ENCODE measurements around the gene CDKN2AIPNL. TPM values are rescaled to one million over a fixed set of nuclear protein-coding genes. Genes with fewer than 3 reads are reported as not detected.

Gene CDKN2AIPNL
- total RNA-seq, 1 experiment from 2014 or later: 63.0 TPM

- H3K27ac ChIP-seq (ENCODE audit: low read depth, low read length): no peak overlapping the region
- no peaks in the 10 kb centered on the region for H3K79me2 ChIP-seq (ENCODE audit: insufficient read depth, low read length)
- ChIA-PET POLR2A (no interaction called here), CTCF (no interaction called here), RAD21 (ENCODE audit: low non-redundant PET in 1 of 2, low total read pairs in 2 of 2, uncharacterized antibody in 2 of 2, unreplicated experiment in 2 of 2) (no interaction called here)
- intact Hi-C loops (cut with micrococcal nuclease): no loop called here
- no peak overlapping the region for H3K4me2 ChIP-seq (ENCODE audit: low read length)
- no peaks in the 10 kb centered on the region for H3K9me3 ChIP-seq (ENCODE audit: control insufficient read depth in 1 of 2, insufficient read depth in 1 of 2, low read depth in 1 of 2, low read length in 2 of 2)
- H3K36me3 ChIP-seq (ENCODE audit: control insufficient read depth in 1 of 2, insufficient read depth in 2 of 2, low read length in 2 of 2): no peaks in the 10 kb centered on the region
- BruUV-seq (replicated peaks): no TSS peak
- no peaks in the 10 kb centered on the region for H3K27me3 ChIP-seq (ENCODE audit: insufficient read depth, low read length)
- H2AFZ ChIP-seq (ENCODE audit: low read depth, low read length, poor library complexity, severe bottlenecking): no peak overlapping the region
- no peak overlapping the region for H3K4me3 ChIP-seq (replicated peaks in 1 of 2; ENCODE audit: low read depth in 1 of 2, low read length in 2 of 2)
- peaks cover 5 to 26% of the 10 kb centered on the region in 2 experiments; a peak in 3 of 4 replicates for H3K4me1 ChIP-seq (ENCODE audit: control insufficient read depth in 1 of 2, insufficient read depth in 2 of 2, low read length in 2 of 2)
- H3K9me2 ChIP-seq (ENCODE audit: insufficient read depth): no peaks in the 10 kb centered on the region
- no peaks in the 10 kb centered on the region for H4K20me1 ChIP-seq (ENCODE audit: insufficient read depth)
- ATAC-seq: peak; percentile 41
- no peak overlapping the region for H3K9ac ChIP-seq (ENCODE audit: low read length)
- TF ChIP-seq, protein P1, sequence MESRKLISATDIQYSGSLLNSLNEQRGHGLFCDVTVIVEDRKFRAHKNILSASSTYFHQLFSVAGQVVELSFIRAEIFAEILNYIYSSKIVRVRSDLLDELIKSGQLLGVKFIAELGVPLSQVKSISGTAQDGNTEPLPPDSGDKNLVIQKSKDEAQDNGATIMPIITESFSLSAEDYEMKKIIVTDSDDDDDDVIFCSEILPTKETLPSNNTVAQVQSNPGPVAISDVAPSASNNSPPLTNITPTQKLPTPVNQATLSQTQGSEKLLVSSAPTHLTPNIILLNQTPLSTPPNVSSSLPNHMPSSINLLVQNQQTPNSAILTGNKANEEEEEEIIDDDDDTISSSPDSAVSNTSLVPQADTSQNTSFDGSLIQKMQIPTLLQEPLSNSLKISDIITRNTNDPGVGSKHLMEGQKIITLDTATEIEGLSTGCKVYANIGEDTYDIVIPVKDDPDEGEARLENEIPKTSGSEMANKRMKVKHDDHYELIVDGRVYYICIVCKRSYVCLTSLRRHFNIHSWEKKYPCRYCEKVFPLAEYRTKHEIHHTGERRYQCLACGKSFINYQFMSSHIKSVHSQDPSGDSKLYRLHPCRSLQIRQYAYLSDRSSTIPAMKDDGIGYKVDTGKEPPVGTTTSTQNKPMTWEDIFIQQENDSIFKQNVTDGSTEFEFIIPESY (IDR thresholded peaks at IDR 0.05; ENCODE audit: extremely low read depth, insufficient replicate concordance, low read length): no peak
- peak; percentile 71 for TF ChIP-seq CEBPB (IDR thresholded peaks at IDR 0.05; ENCODE audit: low read depth)
- peak; percentile 52; the same call in 1 of the 2 replicates for TF ChIP-seq MAX (IDR thresholded peaks at IDR 0.05)
- no peak for TF ChIP-seq FOSL1 (IDR thresholded peaks at IDR 0.05; ENCODE audit: low read depth)
- TF ChIP-seq, protein P2, sequence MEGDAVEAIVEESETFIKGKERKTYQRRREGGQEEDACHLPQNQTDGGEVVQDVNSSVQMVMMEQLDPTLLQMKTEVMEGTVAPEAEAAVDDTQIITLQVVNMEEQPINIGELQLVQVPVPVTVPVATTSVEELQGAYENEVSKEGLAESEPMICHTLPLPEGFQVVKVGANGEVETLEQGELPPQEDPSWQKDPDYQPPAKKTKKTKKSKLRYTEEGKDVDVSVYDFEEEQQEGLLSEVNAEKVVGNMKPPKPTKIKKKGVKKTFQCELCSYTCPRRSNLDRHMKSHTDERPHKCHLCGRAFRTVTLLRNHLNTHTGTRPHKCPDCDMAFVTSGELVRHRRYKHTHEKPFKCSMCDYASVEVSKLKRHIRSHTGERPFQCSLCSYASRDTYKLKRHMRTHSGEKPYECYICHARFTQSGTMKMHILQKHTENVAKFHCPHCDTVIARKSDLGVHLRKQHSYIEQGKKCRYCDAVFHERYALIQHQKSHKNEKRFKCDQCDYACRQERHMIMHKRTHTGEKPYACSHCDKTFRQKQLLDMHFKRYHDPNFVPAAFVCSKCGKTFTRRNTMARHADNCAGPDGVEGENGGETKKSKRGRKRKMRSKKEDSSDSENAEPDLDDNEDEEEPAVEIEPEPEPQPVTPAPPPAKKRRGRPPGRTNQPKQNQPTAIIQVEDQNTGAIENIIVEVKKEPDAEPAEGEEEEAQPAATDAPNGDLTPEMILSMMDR (IDR thresholded peaks at IDR 0.05 in 2 of 3, conservative IDR thresholded peaks at IDR 0.05 in 1 of 3; ENCODE audit: borderline replicate concordance in 1 of 3, insufficient read depth in 1 of 3, low read depth in 2 of 3, low read length in 2 of 3): no peak
- no peak for TF ChIP-seq ATF3 (IDR thresholded peaks at IDR 0.05)
- no peak for DNase-seq (ENCODE audit: low read depth, low spot score)
Measured at GRCh38 chr5:134439210-134439654, 27.6 kb upstream of the CDKN2AIPNL start.
